ENCODE results near the gene AOPEP.

Gene AOPEP

DNA sequence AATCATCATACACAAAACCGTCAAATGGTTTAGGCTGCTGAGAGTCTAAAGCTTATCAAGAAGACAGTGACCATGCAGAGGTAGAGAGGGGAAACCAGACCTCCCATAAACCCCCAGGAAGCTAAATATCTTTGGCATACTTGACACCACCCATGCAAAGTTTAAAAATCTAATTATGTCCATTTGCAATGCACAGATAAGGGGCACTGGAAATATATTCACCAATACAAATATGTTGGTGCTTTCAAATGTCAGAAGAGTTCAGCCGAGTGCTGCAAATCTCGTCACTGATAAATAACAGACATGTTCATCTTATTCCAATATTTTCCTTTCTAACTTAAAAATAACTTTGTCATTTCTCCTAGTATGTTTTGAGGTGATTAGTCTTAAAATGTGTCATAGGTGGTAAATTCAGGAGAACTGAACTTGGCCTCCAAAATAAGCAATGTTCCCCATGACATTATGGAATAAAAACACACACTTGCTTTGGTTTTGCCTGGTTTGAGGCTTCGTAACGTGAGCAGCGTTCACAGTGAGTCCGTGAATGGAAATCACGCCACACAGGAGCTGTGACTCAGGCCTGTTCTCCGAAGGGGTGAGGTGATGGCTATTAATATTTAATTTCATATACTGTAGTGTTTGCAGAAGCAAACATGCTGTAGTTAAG is 182.2 kb downstream of the AOPEP start:
- H3K9me2 ChIP-seq (ENCODE audit: low read depth, low read length), result no peaks in the 10 kb centered on the region
- no peak overlapping the region for H2AFZ ChIP-seq (ENCODE audit: low read length)
- no peak overlapping the region for H3K4me3 ChIP-seq (ENCODE audit: low read depth, low read length, poor library complexity, severe bottlenecking)
- H3K9me3 ChIP-seq (ENCODE audit: low read length), result no peaks in the 10 kb centered on the region
- H4K20me1 ChIP-seq (ENCODE audit: insufficient read depth, low read length), result no peaks in the 10 kb centered on the region
- H3F3A ChIP-seq (ENCODE audit: insufficient read depth, low read length), result no peaks in the 10 kb centered on the region
- no peaks in the 10 kb centered on the region for H3K36me3 ChIP-seq (ENCODE audit: insufficient read depth, low read length)
- H3K79me2 ChIP-seq (ENCODE audit: insufficient read depth, low read length), result no peaks in the 10 kb centered on the region
- H3K4me1 ChIP-seq (ENCODE audit: insufficient read depth, low read length, severe bottlenecking), result peaks cover 24% of the 10 kb centered on the region
- H3K27ac ChIP-seq (ENCODE audit: low read depth, low read length, poor library complexity, severe bottlenecking), result no peak overlapping the region
- no peaks in the 10 kb centered on the region for H3K27me3 ChIP-seq (ENCODE audit: insufficient read depth, low read length)
- no peak overlapping the region for H3K9ac ChIP-seq (ENCODE audit: low read length)
- no peak for TF ChIP-seq CTCF (IDR thresholded peaks at IDR 0.05; ENCODE audit: low read length)
- TF ChIP-seq EZH2 (IDR thresholded peaks at IDR 0.05; ENCODE audit: borderline replicate concordance, low read length), result no peak
- H3K4me2 ChIP-seq (ENCODE audit: low read length), result no peak overlapping the region

- H3K4me1 ChIP-seq (ENCODE audit: insufficient read depth, low read length, severe bottlenecking), result peaks cover 24% of the 10 kb centered on the region
- no peaks in the 10 kb centered on the region for H3K36me3 ChIP-seq (ENCODE audit: insufficient read depth, low read length)
- H3K9ac ChIP-seq (ENCODE audit: low read length), result no peak overlapping the region
- TF ChIP-seq EZH2 (IDR thresholded peaks at IDR 0.05; ENCODE audit: borderline replicate concordance, low read length), result no peak
- no peak for TF ChIP-seq CTCF (IDR thresholded peaks at IDR 0.05; ENCODE audit: low read length)
- H3K27ac ChIP-seq (ENCODE audit: low read depth, low read length, poor library complexity, severe bottlenecking), result no peak overlapping the region
- H3K27me3 ChIP-seq (ENCODE audit: insufficient read depth, low read length), result no peaks in the 10 kb centered on the region
- H3K79me2 ChIP-seq (ENCODE audit: insufficient read depth, low read length), result no peaks in the 10 kb centered on the region
- H3K9me3 ChIP-seq (ENCODE audit: low read length), result no peaks in the 10 kb centered on the region
- no peak overlapping the region for H3K4me2 ChIP-seq (ENCODE audit: low read length)
- no peaks in the 10 kb centered on the region for H3F3A ChIP-seq (ENCODE audit: insufficient read depth, low read length)
- no peaks in the 10 kb centered on the region for H3K9me2 ChIP-seq (ENCODE audit: low read depth, low read length)
- no peak overlapping the region for H2AFZ ChIP-seq (ENCODE audit: low read length)
- H4K20me1 ChIP-seq (ENCODE audit: insufficient read depth, low read length), result no peaks in the 10 kb centered on the region
- H3K4me3 ChIP-seq (ENCODE audit: low read depth, low read length, poor library complexity, severe bottlenecking), result no peak overlapping the region
These were observed 182.9 kb downstream of the AOPEP start for GRCh38 chr9:94909250-94909894.

GRCh38 chr9:94909965-94910730 is 183.6 kb downstream of the AOPEP start:
- Histone ChIP-seq H3K27me3 (ENCODE audit: insufficient read depth, low read length) (no peaks in the 10 kb centered on the region), H3K9me2 (ENCODE audit: low read depth, low read length) (no peaks in the 10 kb centered on the region), H3K79me2 (ENCODE audit: insufficient read depth, low read length) (no peaks in the 10 kb centered on the region), H3F3A (ENCODE audit: insufficient read depth, low read length) (no peaks in the 10 kb centered on the region), H3K4me1 (ENCODE audit: insufficient read depth, low read length, severe bottlenecking) (peaks cover 24% of the 10 kb centered on the region), H3K36me3 (ENCODE audit: insufficient read depth, low read length) (no peaks in the 10 kb centered on the region), H2AFZ (ENCODE audit: low read length) (no peak overlapping the region), H3K27ac (ENCODE audit: low read depth, low read length, poor library complexity, severe bottlenecking) (no peak overlapping the region), H3K9ac (ENCODE audit: low read length) (no peak overlapping the region), H4K20me1 (ENCODE audit: insufficient read depth, low read length) (no peaks in the 10 kb centered on the region), H3K9me3 (ENCODE audit: low read length) (no peaks in the 10 kb centered on the region), H3K4me3 (ENCODE audit: low read depth, low read length, poor library complexity, severe bottlenecking) (no peak overlapping the region), H3K4me2 (ENCODE audit: low read length) (no peak overlapping the region)
- TF ChIP-seq CTCF (IDR thresholded peaks at IDR 0.05; ENCODE audit: low read length) (no peak), EZH2 (IDR thresholded peaks at IDR 0.05; ENCODE audit: borderline replicate concordance, low read length) (no peak)

Data from OCI-LY1 (cell line).